HepG2 (cell line): ENCODE measurements around the gene METTL22. TPM values are rescaled to one million over a fixed set of nuclear protein-coding genes. Genes with fewer than 3 reads are reported as not detected.
A peak's percentile ranks its signal among the peaks of the same experiment; 100 is the strongest.

ENCODE experiments used
- ATAC-seq: fragments of 200-7000 bp; cut with Tn5 transposase; 3 replicates; pipeline ENCODE4 v1.9.1; 2020; ENCODE audit warnings: mild to moderate bottlenecking, moderate library complexity
- BruUV-seq: library from RNA; stranded (reverse); fragments of 400-500 nt; replicated peaks from 2 replicates; lab custom pipeline; 2021; lab: Mats Ljungman, UMichigan
- CTCF ChIA-PET: fragments of 300-600 bp; formaldehyde crosslinking; extraction: SDS; loops from one replicate; lab custom pipeline; 2021; ENCODE audit warnings: low total read pairs, inconsistent platforms, low intra/inter-chr PET ratio; lab: Yijun Ruan, JAX
- POLR2A ChIA-PET: fragments of 350-600 bp; sonication (Branson Sonifier 250); formaldehyde crosslinking; loops from one replicate; lab custom pipeline; 2020; ENCODE audit warnings: antibody characterized with exemption, inconsistent platforms; lab: Yijun Ruan, JAX
- DNase-seq: peaks from one replicate; pipeline ENCODE4 v3.0.0-alpha.2; 2015; ENCODE audit warnings: low spot score
- FAIRE-seq: peaks from 3 replicates; lab custom pipeline; 2011; peaks lifted over from hg19 to GRCh38; lab: Jason Lieb, UNC
- H2AFZ ChIP-seq: one replicate; pipeline ENCODE4 v1.6.1; 2011; ENCODE audit warnings: low read length, inconsistent platforms
- H3K27ac ChIP-seq: fragments of 300-600 bp; 3 replicates; pipeline ENCODE4 v1.8.0; 2011; ENCODE audit warnings: mixed run types, mild to moderate bottlenecking, mixed read lengths, low read length, inconsistent platforms; ENCODE audit not compliant: insufficient read depth; ENCODE audit errors: extremely low read length
- H3K27me3 ChIP-seq, 2 experiments: fragments of 200-600 bp in 1 of 2; 2 replicates in 1 of 2; 3 replicates in 1 of 2; pipeline versions ENCODE4 v1.6.0 to v1.8.0; 2011; ENCODE audit warnings: low read length in 2 of 2, mild to moderate bottlenecking in 2 of 2, moderate library complexity in 2 of 2, inconsistent platforms in 1 of 2; ENCODE audit not compliant: insufficient read depth in 2 of 2, control insufficient read depth in 1 of 2
- H3K36me3 ChIP-seq, 2 experiments: fragments of 200-600 bp in 1 of 2; replicated peaks in 1 of 2; 2 replicates in 1 of 2; 3 replicates in 1 of 2; pipeline versions ENCODE4 v1.5.1 to v1.8.0; 2011; ENCODE audit warnings: low read length in 2 of 2, inconsistent platforms in 1 of 2; ENCODE audit not compliant: insufficient read depth in 2 of 2, control insufficient read depth in 1 of 2
- H3K4me1 ChIP-seq: 2 replicates; pipeline ENCODE4 v1.5.1; 2012; ENCODE audit warnings: low read length, inconsistent platforms; ENCODE audit not compliant: insufficient read depth
- H3K4me2 ChIP-seq: 2 replicates; pipeline ENCODE4 v1.6.0; 2011; ENCODE audit warnings: low read depth, low read length, inconsistent platforms
- H3K4me3 ChIP-seq, 3 experiments: fragments of 200-600 bp in 1 of 3; sonication (generic), shearing (Covaris generic) in 1 of 3; replicated peaks in 1 of 3; 2 replicates each; pipeline ENCODE4 v1.5.1; 2011 to 2016; ENCODE audit warnings: low read length in 3 of 3, inconsistent platforms in 2 of 3, low read depth in 2 of 3, mild to moderate bottlenecking in 2 of 3, control low read depth in 1 of 3, mixed read lengths in 1 of 3; ENCODE audit not compliant: insufficient read depth in 1 of 3
- H3K79me2 ChIP-seq: one replicate; pipeline ENCODE4 v1.6.1; 2011; ENCODE audit warnings: low read length, inconsistent platforms; ENCODE audit not compliant: insufficient read depth
- H3K9ac ChIP-seq: 2 replicates; pipeline ENCODE4 v1.6.0; 2011; ENCODE audit warnings: mild to moderate bottlenecking, low read depth, low read length, inconsistent platforms; ENCODE audit not compliant: insufficient read depth
- H3K9me3 ChIP-seq: 2 replicates; pipeline ENCODE4 v1.5.1; 2012; ENCODE audit warnings: mild to moderate bottlenecking, low read length
- H4K20me1 ChIP-seq: 2 replicates; pipeline ENCODE4 v1.6.0; 2011; ENCODE audit warnings: inconsistent platforms, mild to moderate bottlenecking, low read length, moderate library complexity; ENCODE audit not compliant: insufficient read depth
- CENPT ChIP-seq: sonication (generic); formaldehyde crosslinking; IDR thresholded peaks from 2 replicates; pipeline ENCODE4 v1.8.0; 2022; ENCODE audit warnings: low read depth, mild to moderate bottlenecking, moderate library complexity, missing genetic modification reagents
- CHD2 ChIP-seq: IDR thresholded peaks from 2 replicates; pipeline ENCODE4 v1.6.1; 2011; ENCODE audit warnings: low read depth, low read length, improper control_type of control experiment
- ELF3 ChIP-seq: IDR thresholded peaks from 2 replicates; pipeline ENCODE4 v1.6.1; 2016; ENCODE audit warnings: missing genetic modification reagents, missing compliant biosample characterization
- MED1 ChIP-seq: sonication (generic); formaldehyde crosslinking; IDR thresholded peaks from 2 replicates; pipeline ENCODE4 v1.4.0; 2020; ENCODE audit warnings: missing genetic modification reagents
- SIX4 ChIP-seq: sonication (generic); formaldehyde crosslinking; IDR thresholded peaks from 2 replicates; pipeline ENCODE4 v1.4.0; 2020; ENCODE audit warnings: missing genetic modification reagents
- ZKSCAN8 ChIP-seq: IDR thresholded peaks from 2 replicates; pipeline ENCODE4 v1.6.1; 2016; ENCODE audit warnings: borderline replicate concordance, missing genetic modification reagents, missing compliant biosample characterization
- WGBS: methylation state at CpG from one replicate; pipeline ENCODE4 v1.1.6; 2017; ENCODE audit warnings: low lambda C conversion rate; 5-methylcytosine and 5-hydroxymethylcytosine counted together
- in situ Hi-C: cut with HindIII; loops from 2 replicates; pipeline ENCODE4 v1.10.0; 2017; ENCODE audit warnings: low pct_unique_long_range_greater_than_20kb; ENCODE audit not compliant: extremely low pct_ligation_motif_present
- intact Hi-C: fragments of 100-400 bp; cut with micrococcal nuclease; formaldehyde crosslinking; loops from one replicate; pipeline ENCODE4 v1.10.0; 2022; ENCODE audit not compliant: unreplicated experiment
- polyA plus RNA-seq, 8 experiments: library from polyadenylated mRNA; depleted of rRNA in 3 of 8; stranded (reverse) in 7 of 8; unstranded in 1 of 8; fragments of >200 nt; fragmentation: Illumina TruSeq in 4 of 8; extraction: Trizol in 4 of 8; gene quantifications; 2 replicates each; pipeline versions ENCODE4 v1.2.1 to v1.2.3, GENCODE V29; 2011 to 2016; ENCODE audit warnings: low read depth in 4 of 8, missing spikeins in 1 of 8, mixed read lengths in 1 of 8; ENCODE audit not compliant: insufficient read depth in 1 of 8
- total RNA-seq, 5 experiments: library from RNA; depleted of rRNA; stranded (reverse); fragments of >200 nt; fragmentation: Illumina TruSeq; extraction: Trizol; gene quantifications; 2 replicates each; pipeline ENCODE4 v1.2.3, GENCODE V29; 2016; ENCODE audit warnings: low read depth in 1 of 5
- TF ChIP-seq, protein P1 (sequence below): sonication (generic); formaldehyde crosslinking; IDR thresholded peaks from 2 replicates; pipeline ENCODE4 v1.8.0; 2022; ENCODE audit warnings: missing genetic modification reagents, low read depth, mild to moderate bottlenecking, borderline replicate concordance
- TF ChIP-seq, protein P2 (sequence below): IDR thresholded peaks from 2 replicates; pipeline ENCODE4 v1.6.1; 2012; ENCODE audit warnings: low read depth, low read length, improper control_type of control experiment
- TF ChIP-seq, protein P3 (sequence below): sonication (generic); formaldehyde crosslinking; IDR thresholded peaks from 2 replicates; pipeline ENCODE4 v1.4.0; 2020; ENCODE audit warnings: mild to moderate bottlenecking, missing genetic modification reagents, borderline replicate concordance

METTL22 gene
- total and polyA plus RNA-seq, 2 of the 13 experiments (the other 11 are each of a cell fraction or from before 2014, with no cell fraction given), result 36.2 to 94.8 TPM

DNA sequence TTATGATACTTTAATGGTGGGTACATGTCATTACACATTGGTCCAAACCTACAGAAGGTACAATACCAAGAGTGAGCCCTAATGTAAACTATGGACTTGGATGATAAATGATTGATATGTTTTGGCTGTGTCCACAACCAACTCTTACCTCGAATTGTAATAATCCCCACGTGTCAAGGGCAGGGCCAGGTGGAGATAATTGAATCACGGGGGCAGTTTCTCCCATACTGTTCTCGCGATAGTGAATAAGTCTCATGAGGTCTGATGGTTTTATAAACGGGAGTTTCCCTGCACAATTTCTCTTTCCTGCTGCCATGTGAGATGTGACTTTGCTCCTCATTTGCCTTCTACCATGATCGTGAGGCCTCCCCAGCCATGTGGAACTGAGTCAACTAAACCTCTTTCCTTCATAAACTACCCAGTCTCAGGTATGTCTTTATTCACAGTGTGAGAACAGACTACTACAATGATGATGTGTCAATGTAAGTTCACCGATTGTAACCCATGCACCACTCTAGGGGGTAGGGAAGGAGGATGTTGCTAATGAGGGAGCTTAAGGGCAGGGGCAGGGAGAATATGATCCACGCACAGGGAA is 7.0 kb upstream of the METTL22 start:
- in situ Hi-C loops, result no loop called here
- no peaks in the 10 kb centered on the region for H4K20me1 ChIP-seq
- intact Hi-C loops, result no loop called here
- TF ChIP-seq SIX4 (CRISPR knock-in tag) (no peak), ZKSCAN8 (CRISPR knock-in tag) (no peak), ELF3 (CRISPR knock-in tag) (no peak), CENPT (CRISPR knock-in tag) (no peak), MED1 (CRISPR knock-in tag) (no peak), CHD2 (peak; percentile 83)
- TF ChIP-seq, protein P1, sequence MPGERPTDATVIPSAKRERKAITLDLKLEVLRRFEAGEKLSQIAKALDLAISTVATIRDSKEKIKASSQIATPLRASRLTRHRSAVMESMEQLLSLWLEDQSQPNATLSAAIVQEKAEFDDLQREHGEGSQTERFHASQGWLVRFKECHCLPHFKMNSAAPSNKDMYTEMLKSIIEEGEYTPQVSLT, result no peak
- TF ChIP-seq, protein P2, sequence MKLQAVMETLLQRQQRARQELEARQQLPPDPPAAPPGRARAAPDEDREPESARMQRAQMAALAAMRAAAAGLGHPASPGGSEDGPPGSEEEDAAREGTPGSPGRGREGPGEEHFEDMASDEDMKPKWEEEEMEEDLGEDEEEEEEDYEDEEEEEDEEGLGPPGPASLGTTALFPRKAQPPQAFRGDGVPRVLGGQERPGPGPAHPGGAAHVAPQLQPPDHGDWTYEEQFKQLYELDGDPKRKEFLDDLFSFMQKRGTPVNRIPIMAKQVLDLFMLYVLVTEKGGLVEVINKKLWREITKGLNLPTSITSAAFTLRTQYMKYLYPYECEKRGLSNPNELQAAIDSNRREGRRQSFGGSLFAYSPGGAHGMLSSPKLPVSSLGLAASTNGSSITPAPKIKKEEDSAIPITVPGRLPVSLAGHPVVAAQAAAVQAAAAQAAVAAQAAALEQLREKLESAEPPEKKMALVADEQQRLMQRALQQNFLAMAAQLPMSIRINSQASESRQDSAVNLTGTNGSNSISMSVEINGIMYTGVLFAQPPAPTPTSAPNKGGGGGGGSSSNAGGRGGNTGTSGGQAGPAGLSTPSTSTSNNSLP, result no peak
- TF ChIP-seq, protein P3, sequence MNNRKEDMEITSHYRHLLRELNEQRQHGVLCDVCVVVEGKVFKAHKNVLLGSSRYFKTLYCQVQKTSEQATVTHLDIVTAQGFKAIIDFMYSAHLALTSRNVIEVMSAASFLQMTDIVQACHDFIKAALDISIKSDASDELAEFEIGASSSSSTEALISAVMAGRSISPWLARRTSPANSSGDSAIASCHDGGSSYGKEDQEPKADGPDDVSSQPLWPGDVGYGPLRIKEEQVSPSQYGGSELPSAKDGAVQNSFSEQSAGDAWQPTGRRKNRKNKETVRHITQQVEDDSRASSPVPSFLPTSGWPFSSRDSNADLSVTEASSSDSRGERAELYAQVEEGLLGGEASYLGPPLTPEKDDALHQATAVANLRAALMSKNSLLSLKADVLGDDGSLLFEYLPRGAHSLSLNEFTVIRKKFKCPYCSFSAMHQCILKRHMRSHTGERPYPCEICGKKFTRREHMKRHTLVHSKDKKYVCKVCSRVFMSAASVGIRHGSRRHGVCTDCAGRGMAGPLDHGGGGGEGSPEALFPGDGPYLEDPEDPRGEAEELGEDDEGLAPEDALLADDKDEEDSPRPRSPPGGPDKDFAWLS (CRISPR knock-in tag), result no peak
- H3K36me3 ChIP-seq, result no peaks in the 10 kb centered on the region
- no peaks in the 10 kb centered on the region for H3K79me2 ChIP-seq
- H3K9me3 ChIP-seq, result no peaks in the 10 kb centered on the region
- H2AFZ ChIP-seq, result no peak overlapping the region
- no peak overlapping the region for H3K4me3 ChIP-seq
- WGBS, result 8% methylated on average over 9 of the region's 9 CpGs
- BruUV-seq, result no TSS peak
- H3K9ac ChIP-seq, result no peak overlapping the region
- CTCF ChIA-PET, result no interaction called here
- H3K4me1 ChIP-seq, result peaks cover 12% of the 10 kb centered on the region
- no peak overlapping the region for H3K27ac ChIP-seq
- ATAC-seq (no peak), DNase-seq (no peak), FAIRE-seq (peak; percentile 39)
- peaks cover 4 to 47% of the 10 kb centered on the region in 2 experiments; a peak in 3 of 5 replicates for H3K27me3 ChIP-seq
- POLR2A ChIA-PET, result no interaction called here
- H3K4me2 ChIP-seq, result no peak overlapping the region
